Measurements from ENCODE around the gene ZNF839. TPM values are rescaled to one million over a fixed set of nuclear protein-coding genes. Genes with fewer than 3 reads are reported as not detected.

ZNF839 gene
- total and polyA plus RNA-seq, 5 donors: 5.7 to 11.0 (median 7.0) TPM

- H3K9me3 ChIP-seq (ENCODE audit: control insufficient read depth, low read length): no peaks in the 10 kb centered on the region
- 27% methylated on average over 2 of the region's 2 CpGs for WGBS
- ATAC-seq (peak; percentile 31 to 60), DNase-seq (no peak)
- H3K4me1 ChIP-seq (ENCODE audit: control insufficient read depth, insufficient read depth, low read length): peaks cover 4% of the 10 kb centered on the region
- no peaks in the 10 kb centered on the region for H3K27me3 ChIP-seq (ENCODE audit: control insufficient read depth, insufficient read depth)
- intact Hi-C loops (cut with DNase I): no loop called here
- no peak overlapping the region for H3K27ac ChIP-seq (ENCODE audit: low read length)
- no peak overlapping the region for H3K4me3 ChIP-seq (ENCODE audit: low read length)
Observed at GRCh38 chr14:102390064-102390855, 70.7 kb downstream of the ZNF839 start.

Other genes with a start within 250 kb of the ZNF839 start
- gene HSP90AA1, start 232.7 kb upstream of the ZNF839 start, total RNA-seq: 100 to 1,000 TPM; 381 to 731 (median 541) TPM
- 504 TPM for gene HSP90AA1, start 232.7 kb upstream of the ZNF839 start, polyA plus RNA-seq
- gene WDR20, start 179.8 kb upstream of the ZNF839 start, total RNA-seq: 10 to 100 TPM; 21.9 to 27.3 (median 22.4) TPM
- gene WDR20, start 179.8 kb upstream of the ZNF839 start, polyA plus RNA-seq: 13.2 TPM
- 10 to 100 TPM; 11.4 to 18.4 (median 13.5) TPM for gene MOK, start 14.6 kb upstream of the ZNF839 start, total RNA-seq
- gene MOK, start 14.6 kb upstream of the ZNF839 start, polyA plus RNA-seq: 13.9 TPM
- gene CINP, start 43.1 kb downstream of the ZNF839 start, total RNA-seq: 10 to 100 TPM; 31.8 to 35.3 (median 33.5) TPM
- 38.2 TPM for gene CINP, start 43.1 kb downstream of the ZNF839 start, polyA plus RNA-seq
- gene TECPR2, start 43.2 kb downstream of the ZNF839 start, total RNA-seq: 10 to 100 TPM; 15.7 to 32.0 (median 24.3) TPM
- gene TECPR2, start 43.2 kb downstream of the ZNF839 start, polyA plus RNA-seq: 10.1 TPM
- 100 to 1,000 TPM; 115 to 134 (median 125) TPM for gene ANKRD9, start 190.0 kb downstream of the ZNF839 start, total RNA-seq
- 43.1 TPM for gene ANKRD9, start 190.0 kb downstream of the ZNF839 start, polyA plus RNA-seq

Measured in right cardiac atrium (tissue), 5 donors.